Measurements from ENCODE around the gene PLXNA2. TPM values are rescaled to one million over a fixed set of nuclear protein-coding genes. Genes with fewer than 3 reads are reported as not detected.

Gene PLXNA2
- total RNA-seq, 4 donors from 2014 or later, result 19.8 to 41.6 (median 27.9) TPM

DNA sequence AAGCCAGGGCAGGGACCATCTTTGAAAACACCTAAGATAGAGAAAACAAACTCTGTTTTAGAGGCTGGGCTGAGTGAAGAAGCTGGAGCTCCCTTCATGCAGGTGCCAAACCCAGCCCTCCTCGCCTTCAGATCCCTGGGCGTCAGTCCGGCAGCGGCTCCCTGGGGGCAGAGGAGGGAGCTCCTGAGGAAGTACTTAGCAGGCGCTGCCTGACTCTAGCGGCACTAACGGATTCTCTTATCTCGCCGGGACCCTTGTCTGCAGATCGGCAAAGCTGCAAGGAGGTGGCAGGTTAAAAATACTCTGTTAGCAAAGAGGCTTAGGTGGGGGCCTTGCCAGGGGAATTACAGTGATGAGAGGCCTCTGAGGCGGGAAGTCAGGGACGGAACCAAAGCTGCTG is 79.6 kb downstream of the PLXNA2 start:
- H3K36me3 ChIP-seq, result no peaks in the 10 kb centered on the region
- H3K4me1 ChIP-seq, result peaks cover 58 to 73% (median 65%) of the 10 kb centered on the region in 4 donors
- H3K27ac ChIP-seq (replicated peaks in 1 of 4), result peak overlapping the region in 1 of 4 donors; percentile 83
- WGBS, result 71% methylated on average over 12 of the region's 12 CpGs
- intact Hi-C loops (cut with DNase I), result no loop called here
- no peak for DNase-seq (ENCODE audit: extremely low spot score)
- no peaks in the 10 kb centered on the region for H3K9me3 ChIP-seq
- no peak for TF ChIP-seq EP300 (IDR thresholded peaks at IDR 0.05)
- TF ChIP-seq POLR2AphosphoS5 (IDR thresholded peaks at IDR 0.05), result no peak
- no peak for TF ChIP-seq POLR2A (IDR thresholded peaks at IDR 0.05; ENCODE audit: low read depth)
- TF ChIP-seq, protein P1, sequence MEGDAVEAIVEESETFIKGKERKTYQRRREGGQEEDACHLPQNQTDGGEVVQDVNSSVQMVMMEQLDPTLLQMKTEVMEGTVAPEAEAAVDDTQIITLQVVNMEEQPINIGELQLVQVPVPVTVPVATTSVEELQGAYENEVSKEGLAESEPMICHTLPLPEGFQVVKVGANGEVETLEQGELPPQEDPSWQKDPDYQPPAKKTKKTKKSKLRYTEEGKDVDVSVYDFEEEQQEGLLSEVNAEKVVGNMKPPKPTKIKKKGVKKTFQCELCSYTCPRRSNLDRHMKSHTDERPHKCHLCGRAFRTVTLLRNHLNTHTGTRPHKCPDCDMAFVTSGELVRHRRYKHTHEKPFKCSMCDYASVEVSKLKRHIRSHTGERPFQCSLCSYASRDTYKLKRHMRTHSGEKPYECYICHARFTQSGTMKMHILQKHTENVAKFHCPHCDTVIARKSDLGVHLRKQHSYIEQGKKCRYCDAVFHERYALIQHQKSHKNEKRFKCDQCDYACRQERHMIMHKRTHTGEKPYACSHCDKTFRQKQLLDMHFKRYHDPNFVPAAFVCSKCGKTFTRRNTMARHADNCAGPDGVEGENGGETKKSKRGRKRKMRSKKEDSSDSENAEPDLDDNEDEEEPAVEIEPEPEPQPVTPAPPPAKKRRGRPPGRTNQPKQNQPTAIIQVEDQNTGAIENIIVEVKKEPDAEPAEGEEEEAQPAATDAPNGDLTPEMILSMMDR (IDR thresholded peaks at IDR 0.05), result no peak
- no peak overlapping the region for H3K4me3 ChIP-seq
- no peaks in the 10 kb centered on the region for H3K27me3 ChIP-seq

DNA sequence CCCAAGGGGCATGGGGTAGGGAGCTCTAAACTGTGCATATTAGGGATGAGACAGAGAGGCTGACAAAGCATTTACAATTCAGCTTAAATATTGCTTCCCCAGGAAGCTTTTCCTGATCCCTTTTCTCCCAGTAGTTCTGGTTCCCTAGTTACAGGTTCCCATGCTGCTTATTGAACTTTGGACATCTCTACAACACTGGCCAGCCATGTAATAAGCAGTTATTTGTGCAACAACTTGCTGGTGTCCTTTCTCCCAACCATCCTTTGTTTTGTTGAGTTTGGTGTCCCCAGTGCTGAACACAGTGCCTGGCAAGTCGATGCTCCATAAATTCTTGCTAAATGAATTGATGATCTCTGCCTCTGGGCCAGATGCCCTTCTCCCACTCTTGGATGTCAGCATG is 80.6 kb downstream of the PLXNA2 start:
- no peaks in the 10 kb centered on the region for H3K36me3 ChIP-seq
- no peaks in the 10 kb centered on the region for H3K9me3 ChIP-seq
- peaks cover 60 to 76% (median 73%) of the 10 kb centered on the region in 4 donors for H3K4me1 ChIP-seq
- TF ChIP-seq POLR2A (IDR thresholded peaks at IDR 0.05; ENCODE audit: low read depth) (no peak), POLR2AphosphoS5 (IDR thresholded peaks at IDR 0.05) (no peak), EP300 (IDR thresholded peaks at IDR 0.05) (no peak)
- TF ChIP-seq, protein P1 (IDR thresholded peaks at IDR 0.05), result no peak
- no peak overlapping the region for H3K4me3 ChIP-seq
- WGBS, result 80% methylated on average over 1 of the region's 1 CpG
- intact Hi-C loops (cut with DNase I), result no loop called here
- peak overlapping the region; percentile 78 to 88 (median 82) for H3K27ac ChIP-seq (replicated peaks in 1 of 4)
- no peaks in the 10 kb centered on the region for H3K27me3 ChIP-seq
- DNase-seq (ENCODE audit: extremely low spot score), result no peak

DNA sequence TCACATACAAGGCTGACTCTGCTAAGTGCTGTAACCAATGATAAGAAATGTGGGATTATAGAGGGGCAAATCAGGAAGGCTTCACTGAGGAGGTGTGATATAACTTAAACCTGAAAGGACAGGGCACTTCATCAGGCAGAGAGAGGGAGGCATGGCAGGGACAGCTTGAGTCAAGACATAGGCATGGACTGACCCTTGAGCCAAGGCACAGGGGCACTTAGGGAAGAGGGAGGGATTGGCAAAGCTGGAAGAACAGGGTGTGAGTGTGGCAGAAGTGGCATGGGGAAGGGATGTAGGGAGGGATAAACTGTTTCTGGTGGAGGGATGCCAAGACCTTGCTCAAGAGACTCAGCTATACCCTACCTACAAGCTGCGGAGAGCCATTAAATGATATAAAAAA is 81.3 kb downstream of the PLXNA2 start:
- Histone ChIP-seq H3K9me3 (no peaks in the 10 kb centered on the region), H3K36me3 (no peaks in the 10 kb centered on the region), H3K4me1 (peaks cover 62 to 82% (median 79%) of the 10 kb centered on the region in 4 donors), H3K27me3 (no peaks in the 10 kb centered on the region), H3K4me3 (no peak overlapping the region), H3K27ac (replicated peaks in 1 of 4) (peak overlapping the region; percentile 78 to 88 (median 82))
- no peak for DNase-seq (ENCODE audit: extremely low spot score)
- peak; percentile 44 to 71 for TF ChIP-seq POLR2AphosphoS5 (IDR thresholded peaks at IDR 0.05)
- TF ChIP-seq POLR2A (IDR thresholded peaks at IDR 0.05; ENCODE audit: low read depth), result no peak
- intact Hi-C loops (cut with DNase I), result no loop called here
- 67% methylated on average over 1 of the region's 1 CpG for WGBS

DNA sequence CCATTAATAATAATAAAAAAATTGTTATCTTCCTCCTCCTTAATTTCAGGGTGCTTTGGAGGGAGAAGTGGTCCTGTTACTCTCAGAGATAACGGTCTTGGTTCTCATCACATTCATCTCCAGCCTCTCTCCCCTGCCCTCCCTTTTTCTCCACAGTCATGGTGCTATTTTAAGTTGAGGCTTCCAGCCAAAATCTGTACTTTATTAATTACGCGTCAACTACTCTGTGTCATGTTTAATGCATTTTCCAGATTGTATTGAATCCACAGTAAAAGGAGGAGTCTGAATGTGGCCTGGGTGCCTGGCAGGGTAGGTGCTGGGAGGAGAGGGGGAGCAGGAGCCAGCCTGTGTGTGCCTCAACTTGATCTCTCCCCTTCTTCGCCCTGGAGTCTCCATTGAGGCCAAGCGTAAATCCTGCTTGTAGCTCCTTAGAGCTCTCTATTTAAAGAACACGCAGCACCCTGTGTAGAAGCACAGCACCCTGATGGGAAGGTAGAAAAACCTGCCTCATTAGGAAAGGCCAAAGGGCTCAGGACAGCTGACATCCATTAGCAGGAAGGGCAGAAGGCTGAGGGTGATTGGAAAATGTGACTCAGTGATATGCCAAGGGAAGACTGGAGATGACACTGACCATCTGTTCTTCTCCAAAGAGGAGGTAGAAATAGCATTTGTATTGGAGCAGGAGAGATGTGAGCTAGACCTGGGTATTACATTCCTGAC is 82.4 kb downstream of the PLXNA2 start:
- no peaks in the 10 kb centered on the region for H3K36me3 ChIP-seq
- no peak overlapping the region for H3K4me3 ChIP-seq
- H3K9me3 ChIP-seq, result no peaks in the 10 kb centered on the region
- TF ChIP-seq, protein P1 (IDR thresholded peaks at IDR 0.05), result no peak
- TF ChIP-seq EP300 (IDR thresholded peaks at IDR 0.05) (no peak), POLR2AphosphoS5 (IDR thresholded peaks at IDR 0.05) (peak; percentile 69 to 80)
- intact Hi-C loops (cut with DNase I), result no loop called here
- peak overlapping the region; percentile 78 to 88 (median 82) for H3K27ac ChIP-seq (replicated peaks in 1 of 4)
- 22% methylated on average over 6 of the region's 6 CpGs for WGBS
- H3K27me3 ChIP-seq, result no peaks in the 10 kb centered on the region
- DNase-seq (ENCODE audit: extremely low spot score), result no peak
- H3K4me1 ChIP-seq, result peaks cover 62 to 93% (median 90%) of the 10 kb centered on the region in 4 donors

DNA sequence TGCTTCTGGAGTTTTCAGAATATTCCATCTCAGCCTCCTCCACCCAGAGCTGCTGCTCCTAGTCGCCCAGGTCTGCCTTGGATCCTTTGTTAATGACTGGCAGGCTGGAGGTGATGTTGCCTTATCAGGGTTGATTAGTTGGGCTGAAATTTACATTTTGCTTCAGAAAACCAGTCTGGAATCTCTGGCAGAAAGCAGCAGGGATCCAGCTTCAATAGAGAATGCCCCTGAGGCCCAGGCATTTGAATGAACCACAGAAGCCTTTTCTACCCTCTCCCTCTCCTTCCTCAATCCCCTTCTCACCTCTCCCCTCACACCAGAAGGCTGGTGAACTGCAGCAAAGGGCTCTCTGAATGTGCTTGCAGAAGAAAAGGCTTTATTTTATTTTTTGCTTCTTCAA is 83.2 kb downstream of the PLXNA2 start:
- WGBS, result 88% methylated on average over 1 of the region's 1 CpG
- intact Hi-C loops (cut with DNase I), result no loop called here
- H3K9me3 ChIP-seq, result no peaks in the 10 kb centered on the region
- peaks cover 56 to 96% (median 93%) of the 10 kb centered on the region in 4 donors for H3K4me1 ChIP-seq
- H3K36me3 ChIP-seq, result no peaks in the 10 kb centered on the region
- no peak overlapping the region for H3K4me3 ChIP-seq
- no peak for TF ChIP-seq POLR2A (IDR thresholded peaks at IDR 0.05; ENCODE audit: low read depth)
- TF ChIP-seq EP300 (IDR thresholded peaks at IDR 0.05), result no peak
- TF ChIP-seq POLR2AphosphoS5 (IDR thresholded peaks at IDR 0.05), result no peak
- TF ChIP-seq, protein P1 (IDR thresholded peaks at IDR 0.05), result no peak
- H3K27me3 ChIP-seq, result no peaks in the 10 kb centered on the region
- DNase-seq (ENCODE audit: extremely low spot score), result no peak
- peak overlapping the region; percentile 78 to 88 (median 82) for H3K27ac ChIP-seq (replicated peaks in 1 of 4)
